GM18499 (cell line): Measurements from ENCODE around the gene IGSF3.

Experiments
- ATAC-seq: cut with Tn5 transposase; IDR thresholded peaks from one replicate; pipeline ENCODE4 v1.9.1; 2021; ENCODE audit warnings: moderate number of reproducible peaks; ENCODE audit not compliant: insufficient read depth, unreplicated experiment

The IGSF3 gene

GRCh38 chr1:116667575-116668105 is at the start of gene IGSF3:
TSS of gene IGSF3 (minus strand) at chr1:116667733. CDS start at chr1:116666326, 1,407 bp downstream.
- ATAC-seq = no peak

GRCh38 chr1:116717318-116717717 is 49.8 kb upstream of the IGSF3 start:
- no peak for ATAC-seq

GRCh38 chr1:116716391-116716790 is 48.9 kb upstream of the IGSF3 start:
- no peak for ATAC-seq

GRCh38 chr1:116713474-116713873 is 45.9 kb upstream of the IGSF3 start:
- no peak for ATAC-seq

- ATAC-seq = no peak
Measured at GRCh38 chr1:116712510-116712909, 45.0 kb upstream of the IGSF3 start.

- ATAC-seq = no peak
Measured at GRCh38 chr1:116711263-116711840, 43.8 kb upstream of the IGSF3 start.

- ATAC-seq = no peak
Measured at GRCh38 chr1:116710420-116711262, 43.1 kb upstream of the IGSF3 start.

GRCh38 chr1:116709666-116710167 is 42.2 kb upstream of the IGSF3 start:
- ATAC-seq = no peak

GRCh38 chr1:116708255-116708900 is 40.8 kb upstream of the IGSF3 start:
- ATAC-seq = no peak

GRCh38 chr1:116706841-116707240 is 39.3 kb upstream of the IGSF3 start:
- ATAC-seq = no peak

- ATAC-seq = no peak
Measured at GRCh38 chr1:116706123-116706522, 38.6 kb upstream of the IGSF3 start.

- no peak for ATAC-seq
Measured at GRCh38 chr1:116704278-116704677, 36.7 kb upstream of the IGSF3 start.

GRCh38 chr1:116699605-116700004 is 32.1 kb upstream of the IGSF3 start:
- ATAC-seq = no peak

GRCh38 chr1:116698244-116698595 is 30.7 kb upstream of the IGSF3 start:
- ATAC-seq = no peak

GRCh38 chr1:116697548-116698243 is 30.2 kb upstream of the IGSF3 start:
- ATAC-seq = no peak

GRCh38 chr1:116694524-116694923 is 27.0 kb upstream of the IGSF3 start:
- no peak for ATAC-seq

- ATAC-seq = no peak
Measured at GRCh38 chr1:116693759-116694480, 26.4 kb upstream of the IGSF3 start.

- ATAC-seq = no peak
Measured at GRCh38 chr1:116692879-116693278, 25.3 kb upstream of the IGSF3 start.

GRCh38 chr1:116690849-116691406 is 23.4 kb upstream of the IGSF3 start:
- no peak for ATAC-seq
